OCI-LY3 (cell line): ENCODE results near the gene YWHAB.

Experiments used
- H2AFZ ChIP-seq: fragments of 200-600, 300-600 bp; shearing (Covaris generic); 2 replicates; pipeline ENCODE4 v1.6.0; 2014; ENCODE audit warnings: antibody characterized with exemption, low read depth, low read length
- H3K27ac ChIP-seq: fragments of 200-600, 300-600 bp; sonication (generic); 2 replicates; pipeline ENCODE4 v1.5.1; 2014; ENCODE audit warnings: mild to moderate bottlenecking, low read length, moderate library complexity, mixed read lengths
- H3K27me3 ChIP-seq: fragments of 200-600, 300-600 bp; sonication (generic); 2 replicates; pipeline ENCODE4 v1.6.1; 2014; ENCODE audit warnings: low read depth, low read length, mixed read lengths
- H3K36me3 ChIP-seq: fragments of 200-600, 300-600 bp; sonication (generic); replicated peaks from 2 replicates; pipeline ENCODE3; 2014; ENCODE audit warnings: low read depth, low read length, mixed read lengths
- H3K4me1 ChIP-seq: fragments of 300-600, 200-600 bp; sonication (generic); 2 replicates; pipeline ENCODE4 v1.6.1; 2014; ENCODE audit warnings: low read length, mixed read lengths
- H3K4me2 ChIP-seq: fragments of 200-600, 300-600 bp; sonication (generic); 2 replicates; pipeline ENCODE4 v1.6.1; 2014; ENCODE audit warnings: low read length, mixed read lengths
- H3K4me3 ChIP-seq: fragments of 300-600, 200-600 bp; sonication (generic); 2 replicates; pipeline ENCODE4 v1.5.1; 2014; ENCODE audit warnings: antibody characterized with exemption, mild to moderate bottlenecking, low read length, moderate library complexity
- H3K79me2 ChIP-seq: fragments of 300-600, 200-600 bp; shearing (Covaris generic); 2 replicates; pipeline ENCODE4 v1.6.1; 2014; ENCODE audit warnings: mild to moderate bottlenecking, low read length, mixed read lengths
- H3K9ac ChIP-seq: fragments of 300-600, 200-600 bp; shearing (Covaris generic); 2 replicates; pipeline ENCODE4 v1.6.0; 2014; ENCODE audit warnings: mild to moderate bottlenecking, low read length, moderate library complexity
- H3K9me3 ChIP-seq: fragments of 200-600, 300-600 bp; shearing (Covaris generic); 2 replicates; pipeline ENCODE4 v1.6.1; 2014; ENCODE audit warnings: low read length, mixed read lengths; ENCODE audit not compliant: insufficient read depth
- H4K20me1 ChIP-seq: fragments of 200-600, 300-600 bp; sonication (generic); 2 replicates; pipeline ENCODE4 v1.6.1; 2016; ENCODE audit warnings: low read length, mixed read lengths; ENCODE audit not compliant: insufficient read depth
- EZH2phosphoT487 ChIP-seq: fragments of 200-600 bp; shearing (Covaris generic); IDR thresholded peaks from 2 replicates; pipeline ENCODE4 v1.6.1; 2018; ENCODE audit warnings: antibody characterized with exemption, mixed run types, low read depth
- TF ChIP-seq, protein P1 (sequence below): fragments of 200-600, 300-600 bp; sonication (generic); IDR thresholded peaks from 2 replicates; pipeline ENCODE4 v1.5.1; 2014; ENCODE audit warnings: antibody characterized with exemption, low read length, low read depth

YWHAB gene

GRCh38 chr20:44921447-44921846 is 35.9 kb downstream of the YWHAB start:
- Histone ChIP-seq H3K4me2 (no peak overlapping the region), H4K20me1 (no peaks in the 10 kb centered on the region), H3K36me3 (peaks cover 13% of the 10 kb centered on the region), H2AFZ (no peak overlapping the region), H3K79me2 (no peaks in the 10 kb centered on the region), H3K9me3 (no peaks in the 10 kb centered on the region), H3K9ac (no peak overlapping the region), H3K27ac (no peak overlapping the region), H3K4me3 (no peak overlapping the region), H3K4me1 (no peaks in the 10 kb centered on the region), H3K27me3 (no peaks in the 10 kb centered on the region)
- TF ChIP-seq EZH2phosphoT487 = no peak
- TF ChIP-seq, protein P1, sequence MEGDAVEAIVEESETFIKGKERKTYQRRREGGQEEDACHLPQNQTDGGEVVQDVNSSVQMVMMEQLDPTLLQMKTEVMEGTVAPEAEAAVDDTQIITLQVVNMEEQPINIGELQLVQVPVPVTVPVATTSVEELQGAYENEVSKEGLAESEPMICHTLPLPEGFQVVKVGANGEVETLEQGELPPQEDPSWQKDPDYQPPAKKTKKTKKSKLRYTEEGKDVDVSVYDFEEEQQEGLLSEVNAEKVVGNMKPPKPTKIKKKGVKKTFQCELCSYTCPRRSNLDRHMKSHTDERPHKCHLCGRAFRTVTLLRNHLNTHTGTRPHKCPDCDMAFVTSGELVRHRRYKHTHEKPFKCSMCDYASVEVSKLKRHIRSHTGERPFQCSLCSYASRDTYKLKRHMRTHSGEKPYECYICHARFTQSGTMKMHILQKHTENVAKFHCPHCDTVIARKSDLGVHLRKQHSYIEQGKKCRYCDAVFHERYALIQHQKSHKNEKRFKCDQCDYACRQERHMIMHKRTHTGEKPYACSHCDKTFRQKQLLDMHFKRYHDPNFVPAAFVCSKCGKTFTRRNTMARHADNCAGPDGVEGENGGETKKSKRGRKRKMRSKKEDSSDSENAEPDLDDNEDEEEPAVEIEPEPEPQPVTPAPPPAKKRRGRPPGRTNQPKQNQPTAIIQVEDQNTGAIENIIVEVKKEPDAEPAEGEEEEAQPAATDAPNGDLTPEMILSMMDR = no peak

GRCh38 chr20:44924541-44924940 is 39.0 kb downstream of the YWHAB start:
- TF ChIP-seq, protein P1 = no peak
- TF ChIP-seq EZH2phosphoT487 = no peak
- peaks cover 6% of the 10 kb centered on the region for H3K36me3 ChIP-seq

GRCh38 chr20:44928595-44928994 is 43.1 kb downstream of the YWHAB start:
- H3K27ac ChIP-seq = no peak overlapping the region
- no peak overlapping the region for H3K4me3 ChIP-seq
- H3K79me2 ChIP-seq = no peaks in the 10 kb centered on the region

More at GRCh38 chr20:44924541-44924940, 39.0 kb downstream of the YWHAB start:
- H3K27ac ChIP-seq = no peak overlapping the region
- H3K4me3 ChIP-seq = no peak overlapping the region
- H3K9ac ChIP-seq = no peak overlapping the region
- H3K9me3 ChIP-seq = no peaks in the 10 kb centered on the region
- no peaks in the 10 kb centered on the region for H3K4me1 ChIP-seq
- no peaks in the 10 kb centered on the region for H3K27me3 ChIP-seq
- H2AFZ ChIP-seq = no peak overlapping the region
- H4K20me1 ChIP-seq = no peaks in the 10 kb centered on the region
- H3K4me2 ChIP-seq = no peak overlapping the region
- H3K79me2 ChIP-seq = no peaks in the 10 kb centered on the region

GRCh38 chr20:44930517-44931168 is 45.1 kb downstream of the YWHAB start:
- no peaks in the 10 kb centered on the region for H3K4me1 ChIP-seq
- no peaks in the 10 kb centered on the region; the same call in 1 of the 2 replicates for H4K20me1 ChIP-seq
- H3K4me2 ChIP-seq = no peak overlapping the region
- peaks cover 19% of the 10 kb centered on the region for H3K36me3 ChIP-seq
- H3K79me2 ChIP-seq = no peaks in the 10 kb centered on the region
- TF ChIP-seq, protein P1 = no peak
- no peak for TF ChIP-seq EZH2phosphoT487
- H2AFZ ChIP-seq = no peak overlapping the region
- H3K4me3 ChIP-seq = no peak overlapping the region
- H3K9me3 ChIP-seq = no peaks in the 10 kb centered on the region
- no peaks in the 10 kb centered on the region for H3K27me3 ChIP-seq
- no peak overlapping the region for H3K9ac ChIP-seq
- no peak overlapping the region for H3K27ac ChIP-seq

More at GRCh38 chr20:44928595-44928994, 43.1 kb downstream of the YWHAB start:
- Histone ChIP-seq H3K9ac (no peak overlapping the region), H2AFZ (no peak overlapping the region), H3K9me3 (no peaks in the 10 kb centered on the region), H3K36me3 (peaks cover 14% of the 10 kb centered on the region), H3K4me1 (no peaks in the 10 kb centered on the region), H3K4me2 (no peak overlapping the region), H4K20me1 (no peaks in the 10 kb centered on the region; the same call in 1 of the 2 replicates), H3K27me3 (no peaks in the 10 kb centered on the region)
- no peak for TF ChIP-seq EZH2phosphoT487
- TF ChIP-seq, protein P1 = no peak
